ENCODE measurements around the gene SORCS2.
A peak's percentile ranks its signal among the peaks of the same experiment; 100 is the strongest.

The SORCS2 gene

GRCh38 chr4:7614350-7614949 is 422.1 kb downstream of the SORCS2 start:
- no peak for DNase-seq (ENCODE audit: low spot score)

- DNase-seq (ENCODE audit: low spot score): no peak
These were observed 423.9 kb downstream of the SORCS2 start for GRCh38 chr4:7616193-7616592.

DNA sequence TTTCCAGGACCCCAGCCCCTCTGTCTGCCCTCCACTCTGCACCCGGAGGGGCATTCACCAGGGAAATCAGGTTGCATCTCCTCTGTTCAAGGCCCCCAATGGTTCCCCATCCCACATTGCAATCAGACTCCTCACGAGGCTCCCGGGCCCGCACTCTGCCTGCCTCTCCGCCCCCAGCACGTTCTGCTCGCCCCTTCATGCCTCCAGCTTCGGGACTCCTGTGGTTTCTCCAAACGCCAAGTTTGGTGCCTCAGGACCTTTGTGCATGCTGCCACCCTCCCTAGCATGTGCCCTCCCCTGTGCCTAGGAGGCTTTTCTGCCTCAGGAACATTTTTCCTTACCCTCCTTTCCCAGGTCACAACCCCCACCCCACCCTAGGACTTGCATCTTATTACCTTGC is 426.0 kb downstream of the SORCS2 start:
- no peak for DNase-seq (ENCODE audit: low spot score)

DNA sequence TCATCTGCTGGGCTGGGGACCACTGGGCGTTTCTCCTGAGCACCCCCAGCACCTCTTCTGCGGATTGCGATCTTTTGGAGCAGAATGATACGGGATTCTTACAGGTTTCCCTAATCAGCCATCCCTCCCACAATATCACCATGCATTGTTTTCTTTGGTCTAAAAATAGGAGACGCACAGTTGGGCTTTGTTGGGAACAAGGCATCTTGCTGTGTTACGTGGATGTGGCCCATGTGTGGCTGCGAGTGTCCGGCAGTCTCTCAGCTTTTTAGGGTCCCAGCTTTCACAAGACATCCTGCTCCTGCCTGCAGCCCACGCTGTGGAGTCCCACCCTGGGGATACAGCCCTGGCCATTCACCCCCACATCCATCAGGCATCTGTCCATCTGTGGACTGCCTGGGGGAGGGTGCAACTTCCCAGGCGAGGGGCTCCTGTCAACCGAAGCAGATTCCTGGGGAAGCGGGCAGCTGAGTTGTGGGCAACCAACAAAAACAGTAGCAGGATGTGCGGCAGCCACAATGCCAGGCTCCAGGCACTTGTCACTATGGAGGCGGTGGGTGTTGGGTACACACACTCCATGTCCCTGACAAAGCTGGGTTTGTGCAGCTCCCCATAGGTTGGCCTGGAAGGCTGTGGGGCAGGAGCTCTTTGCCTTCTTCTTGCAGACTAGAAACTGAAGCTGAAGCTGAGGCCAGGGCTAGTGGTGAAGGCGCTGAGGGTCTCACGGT is 427.9 kb downstream of the SORCS2 start:
- DNase-seq (ENCODE audit: low spot score): no peak

DNA sequence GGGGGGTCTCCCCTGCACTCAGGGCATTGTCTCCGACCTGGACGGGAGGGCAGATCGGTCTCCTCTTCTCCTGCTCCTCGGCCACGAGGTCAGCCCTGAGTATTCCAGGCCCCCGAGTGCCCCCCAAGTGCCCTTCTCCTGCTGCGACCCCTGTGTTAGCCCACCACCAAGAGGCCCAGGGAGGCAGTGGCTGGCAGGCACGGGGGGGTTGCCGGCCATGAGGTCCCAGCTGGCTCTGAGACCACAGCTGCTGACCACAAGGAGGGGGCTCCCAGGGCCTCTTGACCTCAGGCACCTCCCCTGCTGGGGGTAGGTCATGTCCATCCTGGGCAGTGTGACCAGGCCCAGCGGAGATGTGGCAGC is 428.5 kb downstream of the SORCS2 start:
- DNase-seq (ENCODE audit: low spot score): no peak

DNA sequence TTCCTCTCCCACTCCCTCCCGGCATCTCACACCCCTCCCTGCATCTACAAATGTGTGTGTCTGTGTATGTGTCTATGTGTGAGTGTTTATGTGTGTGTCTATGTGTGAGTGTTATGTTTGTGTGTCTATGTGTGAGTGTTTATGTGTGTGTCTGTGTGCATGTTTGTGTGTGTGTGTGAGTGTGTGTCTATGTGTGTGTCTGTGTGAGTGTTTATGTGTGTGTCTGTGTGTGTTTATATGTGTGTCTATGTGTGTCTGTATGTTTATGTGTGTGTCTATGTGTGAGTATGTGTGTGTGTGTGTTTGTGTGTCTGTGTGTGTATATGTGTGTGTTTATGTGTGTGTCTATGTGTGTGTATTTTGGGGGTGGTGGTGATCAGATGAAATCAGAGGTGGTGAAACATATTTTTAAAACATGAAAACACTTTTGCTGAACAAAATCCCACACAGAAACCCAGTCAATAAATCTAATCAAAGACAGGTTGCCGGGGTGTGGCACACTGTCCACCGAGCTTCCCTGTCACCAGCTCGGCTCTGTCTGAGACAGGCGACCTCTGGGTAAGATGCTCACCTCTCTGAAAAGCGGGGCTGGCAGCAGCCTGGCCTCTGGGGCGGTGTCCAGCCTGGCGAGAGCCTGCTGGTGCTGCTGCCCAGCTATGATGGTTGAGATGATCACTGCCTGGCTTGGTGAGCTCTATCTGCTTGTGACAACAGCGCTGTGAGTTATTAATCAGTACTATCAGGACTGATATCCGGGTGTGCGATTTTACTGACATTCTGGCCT is 429.1 kb downstream of the SORCS2 start:
- no peak for DNase-seq (ENCODE audit: low spot score)

- no peak for DNase-seq (ENCODE audit: low spot score)
These were observed 430.0 kb downstream of the SORCS2 start for GRCh38 chr4:7622371-7622770.

GRCh38 chr4:7623468-7623867 is 431.1 kb downstream of the SORCS2 start:
- DNase-seq (ENCODE audit: low spot score): no peak

- no peak for DNase-seq (ENCODE audit: low spot score)
These were observed 432.1 kb downstream of the SORCS2 start for GRCh38 chr4:7624396-7624980.

- DNase-seq (ENCODE audit: low spot score): peak; percentile 63
These were observed 432.7 kb downstream of the SORCS2 start for GRCh38 chr4:7625071-7625470.

DNA sequence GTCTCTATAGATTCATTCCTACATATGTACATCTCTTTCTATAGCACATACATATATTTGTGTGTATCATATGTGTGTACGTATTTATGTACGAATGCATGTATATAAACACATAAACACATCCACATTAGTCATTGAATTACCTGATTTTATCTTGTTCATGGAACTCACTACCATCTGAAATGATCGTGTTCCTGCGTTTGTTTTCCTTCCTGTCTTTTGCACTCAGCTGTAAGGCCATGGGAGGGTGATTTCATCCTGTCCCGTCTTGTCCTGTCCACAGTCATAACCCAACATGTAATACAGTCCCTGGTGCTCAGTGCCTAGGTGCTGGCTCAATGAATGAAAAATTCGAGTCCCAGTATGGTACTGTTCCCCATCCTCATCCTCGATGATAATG is 434.2 kb downstream of the SORCS2 start:
- no peak for DNase-seq (ENCODE audit: low spot score)

- no peak for DNase-seq (ENCODE audit: low spot score)
These were observed 435.2 kb downstream of the SORCS2 start for GRCh38 chr4:7627251-7628250.

DNA sequence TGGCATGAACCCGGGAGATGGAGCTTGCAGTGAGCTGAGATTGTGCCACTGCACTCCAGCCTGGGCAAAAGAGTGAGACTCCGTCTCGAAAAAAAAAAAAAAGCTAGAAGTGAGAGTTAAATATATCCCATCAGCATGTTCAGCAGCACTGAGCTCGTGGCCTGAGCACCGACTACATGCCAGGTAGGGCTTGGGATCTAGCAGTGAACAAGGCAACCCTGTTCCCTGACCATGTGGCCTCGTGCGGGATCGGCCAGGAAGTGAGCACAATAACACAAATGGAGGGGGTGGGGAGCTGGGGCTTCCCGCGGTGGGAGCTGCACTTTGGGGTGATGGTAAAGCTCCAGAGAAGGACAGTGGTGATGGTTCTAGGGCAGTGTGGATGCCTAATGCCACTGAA is 436.1 kb downstream of the SORCS2 start:
- DNase-seq (ENCODE audit: low spot score): no peak

- DNase-seq (ENCODE audit: low spot score): no peak
These were observed 437.3 kb downstream of the SORCS2 start for GRCh38 chr4:7629501-7630254.

DNA sequence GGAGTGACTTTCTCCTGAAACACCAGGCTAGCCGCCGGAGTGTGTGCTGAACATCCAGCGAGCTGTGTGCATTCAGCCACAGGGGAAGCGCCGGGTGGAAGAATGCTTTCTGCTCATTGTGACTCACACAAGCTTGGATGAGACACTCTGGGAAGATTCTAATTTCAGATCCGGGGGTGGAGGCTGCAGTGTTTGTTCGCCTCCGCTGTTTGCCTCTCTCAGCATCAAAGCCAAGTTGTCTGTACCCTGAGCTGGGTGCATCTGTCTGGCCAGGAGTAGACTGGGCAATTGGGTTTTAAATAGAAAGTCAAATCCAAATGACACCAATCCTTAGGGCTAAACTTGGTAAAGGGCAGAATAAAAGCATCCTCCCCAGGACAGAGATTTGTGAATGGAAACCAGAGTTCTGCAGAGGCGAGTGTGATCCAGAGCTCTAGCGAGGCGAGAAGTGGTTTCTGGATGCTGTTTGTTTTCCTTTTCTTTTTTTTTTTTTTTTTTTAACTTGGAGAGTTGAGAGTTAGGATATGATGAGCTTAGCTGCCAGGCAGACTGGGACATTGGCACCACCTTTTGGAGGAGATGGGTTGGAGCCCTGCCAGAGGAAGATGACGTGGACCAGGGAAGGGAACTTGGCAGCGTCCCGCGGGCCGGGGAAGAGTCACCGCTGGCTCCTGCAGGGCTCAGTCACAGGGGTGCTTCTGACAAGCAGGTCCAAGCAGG is 438.4 kb downstream of the SORCS2 start:
- peak; percentile 77 for DNase-seq (ENCODE audit: low spot score)

DNA sequence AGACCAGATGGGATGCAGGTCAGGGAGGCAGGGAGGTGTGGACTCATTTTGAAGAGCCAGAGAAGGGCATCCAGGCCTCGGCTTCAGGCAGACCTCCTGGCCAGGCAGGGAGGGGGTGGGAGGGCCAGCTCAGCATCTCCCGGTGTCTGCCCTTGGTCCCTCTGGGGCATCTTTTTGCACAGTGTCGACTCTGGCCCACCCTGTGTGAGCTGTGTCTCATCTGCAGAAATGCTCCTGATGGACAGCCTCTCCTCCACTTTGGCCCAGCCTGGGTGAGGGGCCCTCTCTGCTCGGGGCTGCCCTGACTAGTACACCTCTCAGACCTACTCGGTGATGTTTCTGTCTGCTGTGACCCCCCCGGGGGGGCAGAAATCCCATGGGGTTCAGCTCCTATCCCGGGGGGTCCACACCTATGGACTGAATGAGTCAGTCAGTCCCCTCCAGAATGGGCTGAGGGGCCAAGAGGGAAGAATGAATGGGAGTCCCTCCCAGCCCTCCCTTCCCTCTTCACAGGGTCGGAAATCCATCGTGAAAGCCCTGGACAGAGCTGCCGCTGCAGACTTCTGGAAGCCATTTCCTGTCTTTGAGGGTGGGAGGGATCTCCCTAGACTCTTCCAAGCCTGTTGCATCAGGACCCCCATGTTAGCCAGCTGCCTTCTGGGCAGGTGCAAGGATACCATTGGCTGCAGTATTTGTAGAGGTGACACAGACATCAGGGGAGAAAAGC is 439.1 kb downstream of the SORCS2 start:
- DNase-seq (ENCODE audit: low spot score): no peak

DNA sequence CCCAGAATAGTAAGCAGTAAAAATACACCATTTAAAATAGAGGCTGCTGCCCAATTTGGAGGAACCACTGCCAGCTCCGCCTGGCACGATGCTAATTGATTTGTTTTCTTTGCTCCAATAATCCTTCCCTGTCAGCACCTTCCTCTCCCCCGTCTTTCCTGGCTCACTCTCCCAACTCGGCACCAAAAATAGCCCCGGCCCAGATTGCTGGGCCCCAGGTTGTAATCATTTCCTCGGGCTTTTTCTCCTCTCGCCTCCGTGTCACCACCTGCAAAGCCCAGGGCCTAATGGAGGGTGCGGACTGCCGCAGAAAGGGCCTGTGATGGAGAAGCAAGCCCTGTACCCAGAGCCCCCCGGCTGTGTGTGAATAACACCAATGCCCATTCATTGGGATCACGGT is 440.0 kb downstream of the SORCS2 start:
- no peak for DNase-seq (ENCODE audit: low spot score)

- no peak for DNase-seq (ENCODE audit: low spot score)
These were observed 440.6 kb downstream of the SORCS2 start for GRCh38 chr4:7632971-7633370.

DNA sequence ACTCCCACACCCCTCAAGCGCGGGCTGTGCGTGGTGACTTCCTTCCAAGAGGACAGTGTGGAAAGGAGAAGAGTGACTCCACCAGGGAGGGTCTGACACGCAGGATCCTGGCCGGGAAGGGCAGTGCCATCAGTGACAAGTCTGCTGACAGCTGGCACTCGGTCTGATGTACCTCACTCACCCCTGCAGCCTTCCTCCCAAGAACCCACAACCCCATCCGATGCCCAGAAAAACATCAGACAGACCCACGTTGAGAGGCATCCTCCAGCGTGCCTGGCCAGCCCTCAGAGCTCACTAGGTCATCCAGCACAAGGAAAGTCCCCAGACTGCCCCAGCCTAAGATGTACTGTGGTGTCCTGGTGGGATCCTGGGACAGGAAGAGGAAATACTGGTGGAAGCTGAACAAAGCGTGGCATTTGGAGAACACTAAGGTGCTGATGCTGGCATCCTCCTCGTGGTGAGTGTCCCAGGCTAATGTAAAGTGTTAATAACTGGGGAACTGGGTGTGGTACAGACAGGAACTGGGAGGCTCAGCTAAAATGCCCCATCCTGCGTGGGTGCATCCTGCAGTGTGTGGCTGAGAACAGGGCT is 442.4 kb downstream of the SORCS2 start:
- no peak for DNase-seq (ENCODE audit: low spot score)
